Tibial nerve (tissue), 4 donors: ENCODE results near the gene PTPRM. TPM values are rescaled to one million over a fixed set of nuclear protein-coding genes. Genes with fewer than 3 reads are reported as not detected.
"Not testable (repeated sequence)": the region's sequence is repeated elsewhere in the genome, so short reads cannot be mapped to it uniquely, and the experiment has no call there.

Source experiments
- DNase-seq, 2 donors: peaks; one replicate each; pipeline ENCODE4 v3.0.0-alpha.2; 2019; ENCODE audit warnings: low spot score in 2 of 2
- H3K27ac ChIP-seq, 4 donors: fragments of 200-600 bp; sonication (generic) in 3 of 4; one replicate each; pipeline ENCODE4 v1.5.1; 2017 to 2019; ENCODE audit warnings: mild to moderate bottlenecking in 1 of 4
- H3K27me3 ChIP-seq, 2 donors: fragments of 200-600 bp; sonication (generic) in 1 of 2; one replicate each; pipeline versions ENCODE4 v1.5.1 to v1.6.0; 2017 to 2019
- H3K36me3 ChIP-seq, 3 donors: fragments of 200-600 bp; sonication (generic); one replicate each; pipeline ENCODE4 v1.5.1; 2018 to 2019
- H3K4me1 ChIP-seq, 4 donors: fragments of 200-600 bp; sonication (generic) in 3 of 4; one replicate each; pipeline ENCODE4 v1.5.1; 2017 to 2019
- H3K4me3 ChIP-seq, 4 donors: fragments of 200-600 bp; sonication (generic) in 3 of 4; one replicate each; pipeline ENCODE4 v1.5.1; 2017 to 2019; ENCODE audit warnings: mild to moderate bottlenecking in 1 of 4, moderate library complexity in 1 of 4
- H3K9me3 ChIP-seq, 4 donors: fragments of 200-600 bp; sonication (generic) in 3 of 4; one replicate each; pipeline ENCODE4 v1.5.1; 2017 to 2019
- CTCF ChIP-seq, 5 experiments: fragments of 200-600 bp in 3 of 5; fragments of 450-650 bp in 2 of 5; sonication (generic) in 3 of 5; IDR thresholded peaks; one replicate each; pipeline ENCODE4 v1.5.1; 2016 to 2019; ENCODE audit warnings: antibody characterized with exemption in 5 of 5, mild to moderate bottlenecking in 3 of 5, moderate library complexity in 2 of 5
- EP300 ChIP-seq, 2 donors: sonication (generic); formaldehyde crosslinking; IDR thresholded peaks; one replicate each; pipeline ENCODE4 v1.6.1; 2017; ENCODE audit warnings: antibody characterized with exemption in 2 of 2, mild to moderate bottlenecking in 1 of 2
- POLR2A ChIP-seq, 2 donors: fragments of 450-650 bp; IDR thresholded peaks; one replicate each; pipeline ENCODE4 v1.6.1; 2017; ENCODE audit warnings: antibody characterized with exemption in 2 of 2, mild to moderate bottlenecking in 2 of 2, moderate library complexity in 2 of 2
- WGBS, 2 donors: methylation state at CpG; one replicate each; pipeline ENCODE4 v1.1.5; 2018; 5-methylcytosine and 5-hydroxymethylcytosine counted together
- total RNA-seq, 4 donors: library from RNA; depleted of rRNA; stranded (reverse); fragments of >200 nt; gene quantifications; one replicate each; pipeline ENCODE4 v1.1.0, GENCODE V29; 2016

The PTPRM gene
- total RNA-seq, 4 donors from 2014 or later, result 62.2 to 92.4 (median 80.7) TPM

DNA sequence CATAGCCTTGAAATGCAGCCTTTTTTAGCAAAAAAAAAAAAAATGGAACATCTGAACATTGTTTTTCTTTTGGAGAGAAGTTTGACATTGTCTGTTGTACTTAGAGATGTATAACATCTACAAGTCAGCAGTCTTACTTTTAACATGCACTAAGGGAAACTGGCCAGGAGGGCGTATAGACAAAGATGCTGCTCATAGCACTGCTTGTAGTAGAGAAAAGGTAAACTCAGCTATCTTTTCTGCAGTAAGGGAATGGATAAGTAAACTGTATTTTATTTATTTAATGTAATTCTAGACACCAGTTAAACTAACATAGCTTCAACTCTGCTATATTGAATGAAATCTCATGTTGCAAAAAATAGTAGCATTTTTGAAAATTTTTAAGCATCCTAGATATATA is 489.6 kb downstream of the PTPRM start:
- H3K36me3 ChIP-seq, result no peaks in the 10 kb centered on the region
- WGBS, 2 donors, result 86 to 92% methylated on average over 1 of the region's 1 CpG
- no peak overlapping the region for H3K4me3 ChIP-seq
- no peak for DNase-seq
- no peak for TF ChIP-seq CTCF (IDR thresholded peaks at IDR 0.05)
- TF ChIP-seq EP300 (IDR thresholded peaks at IDR 0.05), result no peak
- no peak for TF ChIP-seq POLR2A (IDR thresholded peaks at IDR 0.05)
- H3K27ac ChIP-seq, result no peak overlapping the region
- H3K4me1 ChIP-seq, result peaks cover 0 to 8% (median 0%) of the 10 kb centered on the region in 4 donors
- H3K9me3 ChIP-seq, result no peaks in the 10 kb centered on the region
- H3K27me3 ChIP-seq, result no peaks in the 10 kb centered on the region

GRCh38 chr18:8063152-8063551 is 496.0 kb downstream of the PTPRM start:
- 97 to 99% methylated on average over 12 to 15 of the region's 22 CpGs for WGBS, 2 donors
- not testable (repeated sequence) for H3K27ac ChIP-seq, H3K4me3 ChIP-seq, H3K27me3 ChIP-seq, H3K36me3 ChIP-seq, H3K4me1 ChIP-seq, DNase-seq, H3K9me3 ChIP-seq

DNA sequence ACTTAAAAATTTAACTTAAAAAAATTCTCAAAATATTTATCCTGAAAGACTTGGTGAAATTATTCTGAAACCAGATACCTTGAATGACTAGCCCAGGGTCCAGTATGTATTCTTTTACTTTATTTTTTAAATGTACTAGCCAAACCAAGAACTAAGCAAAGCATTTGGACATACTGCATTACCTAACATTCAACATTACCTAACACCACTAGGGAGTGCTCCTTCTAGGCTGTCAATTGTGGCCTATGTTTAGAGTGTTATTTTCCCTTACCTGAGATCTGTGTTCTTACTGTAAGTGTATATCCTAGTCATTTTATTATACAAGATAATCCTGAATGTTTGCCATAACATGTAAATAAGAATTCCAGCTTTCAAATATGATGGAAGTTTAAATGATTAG is 496.6 kb downstream of the PTPRM start:
- Histone ChIP-seq H3K36me3 (no peaks in the 10 kb centered on the region), H3K4me3 (no peak overlapping the region), H3K9me3 (no peaks in the 10 kb centered on the region), H3K27ac (no peak overlapping the region), H3K27me3 (no peaks in the 10 kb centered on the region), H3K4me1 (no peaks in the 10 kb centered on the region)
- DNase-seq, result no peak
- TF ChIP-seq EP300 (IDR thresholded peaks at IDR 0.05) (no peak), POLR2A (IDR thresholded peaks at IDR 0.05) (no peak), CTCF (IDR thresholded peaks at IDR 0.05) (no peak)

GRCh38 chr18:8065284-8065683 is 498.2 kb downstream of the PTPRM start:
- H3K27ac ChIP-seq, result no peak overlapping the region
- no peaks in the 10 kb centered on the region for H3K27me3 ChIP-seq
- H3K4me3 ChIP-seq, result no peak overlapping the region
- peaks cover 0 to 7% (median 0%) of the 10 kb centered on the region in 3 donors for H3K36me3 ChIP-seq
- TF ChIP-seq CTCF (IDR thresholded peaks at IDR 0.05) (no peak), POLR2A (IDR thresholded peaks at IDR 0.05) (no peak), EP300 (IDR thresholded peaks at IDR 0.05) (no peak)
- no peak for DNase-seq
- H3K4me1 ChIP-seq, result no peaks in the 10 kb centered on the region
- H3K9me3 ChIP-seq, result no peaks in the 10 kb centered on the region
- 80 to 83% methylated on average over 4 of the region's 4 CpGs for WGBS, 2 donors

- Histone ChIP-seq H3K4me3 (no peak overlapping the region), H3K4me1 (no peaks in the 10 kb centered on the region), H3K27me3 (no peaks in the 10 kb centered on the region), H3K36me3 (peaks cover 0 to 7% (median 0%) of the 10 kb centered on the region in 3 donors), H3K27ac (no peak overlapping the region), H3K9me3 (no peaks in the 10 kb centered on the region)
- 93 to 96% methylated on average over 1 of the region's 1 CpG for WGBS, 2 donors
- TF ChIP-seq EP300 (IDR thresholded peaks at IDR 0.05), result no peak
- no peak for DNase-seq
These were observed 498.7 kb downstream of the PTPRM start for GRCh38 chr18:8065773-8066172.

DNA sequence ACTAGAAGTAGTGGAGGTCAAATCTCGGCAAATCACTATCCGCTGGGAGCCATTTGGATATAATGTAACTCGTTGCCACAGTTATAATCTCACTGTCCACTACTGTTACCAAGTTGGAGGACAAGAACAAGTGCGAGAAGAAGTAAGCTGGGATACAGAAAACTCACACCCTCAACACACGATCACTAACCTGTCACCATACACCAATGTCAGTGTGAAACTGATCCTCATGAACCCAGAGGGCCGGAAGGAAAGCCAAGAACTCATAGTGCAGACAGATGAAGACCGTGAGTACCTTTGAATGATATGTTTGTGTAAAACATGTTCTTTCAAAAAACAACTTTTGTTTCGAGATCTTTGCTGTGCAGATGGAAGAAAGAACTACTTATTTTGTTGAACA is 502.6 kb downstream of the PTPRM start:
- WGBS, 2 donors, result 79 to 85% methylated on average over 8 of the region's 8 CpGs
- DNase-seq, result no peak
- Histone ChIP-seq H3K4me3 (no peak overlapping the region), H3K27me3 (no peaks in the 10 kb centered on the region), H3K36me3 (peaks cover 0 to 7% (median 0%) of the 10 kb centered on the region in 3 donors), H3K27ac (no peak overlapping the region), H3K4me1 (no peaks in the 10 kb centered on the region), H3K9me3 (no peaks in the 10 kb centered on the region)
- no peak for TF ChIP-seq EP300 (IDR thresholded peaks at IDR 0.05)
- TF ChIP-seq POLR2A (IDR thresholded peaks at IDR 0.05), result no peak
- no peak for TF ChIP-seq CTCF (IDR thresholded peaks at IDR 0.05)
